Activated gamma-delta T cell treated with anti-CD3 and anti-CD28 coated beads, Interleukin-2, amount 50 U/mL, for 16 hours (primary cell): ENCODE data around the gene OSBPL10.

Experiments used
- DNase-seq: peaks from one replicate; pipeline ENCODE4 v3.0.0-alpha.2; 2020; ENCODE audit warnings: low read depth

The OSBPL10 gene

GRCh38 chr3:31664031-31664430 is 317.0 kb downstream of the OSBPL10 start:
- no peak for DNase-seq

DNA sequence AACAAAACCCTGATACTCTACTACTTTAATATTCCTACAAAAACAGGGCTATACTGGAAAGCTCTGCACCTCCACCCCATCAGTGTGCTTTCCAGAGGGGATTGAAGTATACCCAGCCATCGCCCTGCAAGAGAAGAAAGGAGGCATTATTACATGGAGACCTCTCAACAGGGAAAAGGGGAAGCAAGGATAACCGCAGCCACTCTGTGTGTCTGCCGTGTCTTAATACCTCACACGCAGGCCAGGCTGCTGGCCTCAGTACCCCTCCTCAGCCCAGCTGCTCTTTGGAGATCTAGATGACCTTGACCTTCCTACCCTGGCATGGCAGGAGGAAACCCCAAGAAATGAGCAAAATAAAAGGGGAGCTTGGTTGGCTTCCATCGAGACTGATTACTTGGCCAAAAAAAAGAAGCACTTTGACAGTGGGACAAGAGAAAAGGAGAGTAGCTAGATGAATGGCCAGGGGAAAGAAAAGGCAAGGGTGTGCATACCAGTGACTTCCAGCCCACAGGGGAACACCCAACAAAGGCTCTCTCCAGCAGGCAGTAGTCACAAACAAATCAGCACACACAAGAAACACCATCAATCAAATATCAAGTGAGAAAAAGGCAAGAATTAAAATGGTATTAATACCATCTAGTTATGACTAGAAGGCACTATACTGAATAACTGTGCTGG is 318.9 kb downstream of the OSBPL10 start:
- no peak for DNase-seq

GRCh38 chr3:31661286-31661685 is 319.8 kb downstream of the OSBPL10 start:
- no peak for DNase-seq

DNA sequence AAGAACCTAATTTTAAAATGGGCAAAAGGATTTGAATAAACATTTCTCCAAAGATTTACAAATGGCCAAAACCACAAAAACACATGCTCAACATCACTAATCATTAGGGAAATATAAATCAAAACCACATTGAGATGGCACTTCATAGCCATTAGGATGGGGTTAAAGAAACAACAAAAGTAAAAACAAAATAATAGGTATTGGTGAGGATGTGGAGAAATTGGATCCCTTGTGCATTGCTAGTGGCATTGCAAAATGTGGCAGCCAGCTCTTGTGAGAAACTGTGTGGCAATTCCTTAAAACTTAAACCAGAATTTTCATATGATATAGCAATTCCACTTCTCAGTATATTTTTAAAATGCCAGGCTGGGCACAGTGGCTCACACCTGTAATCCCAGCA is 321.8 kb downstream of the OSBPL10 start:
- no peak for DNase-seq

GRCh38 chr3:31654998-31655397 is 326.1 kb downstream of the OSBPL10 start:
- DNase-seq, result no peak

GRCh38 chr3:31653464-31653863 is 327.6 kb downstream of the OSBPL10 start:
- DNase-seq, result no peak

GRCh38 chr3:31652296-31652695 is 328.8 kb downstream of the OSBPL10 start:
- DNase-seq, result no peak

DNA sequence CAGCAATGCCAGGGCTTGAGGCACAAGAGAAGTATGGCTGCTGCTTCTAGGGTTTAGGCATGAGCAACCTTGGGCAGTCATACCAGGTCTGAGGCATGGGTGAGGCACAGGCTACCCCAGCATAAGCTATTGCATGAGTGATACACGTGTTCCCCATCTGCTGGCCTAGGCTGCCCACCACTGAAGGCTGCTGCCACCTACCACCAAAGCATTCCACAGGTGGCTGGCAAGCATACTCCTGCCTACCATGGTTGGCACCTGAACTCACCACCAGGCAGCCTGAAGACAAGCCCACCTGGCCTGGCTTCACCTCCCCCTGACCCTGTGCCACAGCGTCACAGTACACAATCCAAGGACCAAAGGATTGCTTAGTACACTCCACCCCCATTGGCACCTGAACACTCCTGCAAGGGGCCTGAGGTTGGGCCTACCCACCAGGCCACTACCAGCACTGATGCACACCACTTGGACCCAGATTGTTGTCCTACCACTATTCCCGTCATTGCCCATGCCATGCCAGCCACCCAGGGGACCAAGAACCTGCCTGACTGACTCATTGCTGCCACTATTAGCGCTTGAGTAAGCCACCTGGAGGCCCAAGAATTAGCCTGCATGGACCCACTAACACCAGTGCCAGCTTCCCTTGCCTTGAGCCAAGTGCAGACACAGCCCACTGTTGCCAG is 332.6 kb downstream of the OSBPL10 start:
- no peak for DNase-seq

- no peak for DNase-seq
These were observed 335.8 kb downstream of the OSBPL10 start for GRCh38 chr3:31645256-31645655.

DNA sequence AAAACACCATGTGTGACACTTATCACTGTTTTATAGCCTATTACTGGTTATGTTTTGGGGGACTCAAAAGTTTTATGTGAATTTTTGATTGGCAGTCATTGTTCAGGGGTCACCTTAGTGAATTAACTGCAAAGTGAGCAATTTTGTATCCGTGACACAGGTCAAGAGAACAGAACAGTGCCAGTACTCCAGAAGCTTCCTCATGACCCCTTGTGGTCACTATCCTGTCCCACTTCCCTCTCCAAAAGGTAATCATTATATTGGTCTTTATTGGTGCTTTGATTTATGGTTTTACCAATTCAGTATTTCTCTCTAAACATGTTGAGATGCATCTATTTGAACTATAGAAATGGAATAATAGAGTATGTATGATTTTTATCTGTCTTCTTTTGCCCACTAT is 341.2 kb downstream of the OSBPL10 start:
- DNase-seq, result no peak

DNA sequence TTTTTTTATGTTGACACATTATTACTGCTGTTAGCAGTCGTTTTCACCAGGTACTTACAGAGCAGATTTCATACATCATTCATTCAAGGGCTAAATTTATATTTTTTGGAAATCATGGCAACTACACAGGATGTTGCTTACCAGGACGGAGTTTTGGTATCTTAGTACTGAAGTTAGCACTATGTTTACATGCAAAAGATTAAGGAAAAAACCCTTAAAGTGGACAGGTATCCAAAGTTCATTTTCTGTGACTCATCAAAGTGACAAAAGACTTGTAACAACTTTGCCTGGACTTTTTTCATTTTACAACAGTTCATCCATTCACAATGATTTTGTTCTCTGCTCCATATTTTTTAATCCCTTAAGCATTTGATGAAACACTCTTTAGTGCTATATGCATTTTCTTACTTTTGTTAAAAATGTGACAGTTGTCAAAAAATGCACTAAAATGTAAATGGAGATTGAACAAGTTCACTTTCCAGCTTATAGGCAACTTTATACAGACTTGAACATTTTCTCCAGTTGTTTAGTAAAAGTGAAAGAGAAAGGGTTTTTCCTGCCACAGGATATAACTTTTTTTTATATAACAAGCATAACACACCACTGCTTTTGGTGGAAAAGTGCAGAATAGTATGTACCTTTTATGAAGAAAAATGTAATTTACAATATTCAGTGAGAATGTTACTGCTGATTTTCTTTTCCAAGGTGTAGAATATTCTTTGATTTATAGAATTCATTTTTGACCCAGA is 344.2 kb downstream of the OSBPL10 start:
- no peak for DNase-seq

DNA sequence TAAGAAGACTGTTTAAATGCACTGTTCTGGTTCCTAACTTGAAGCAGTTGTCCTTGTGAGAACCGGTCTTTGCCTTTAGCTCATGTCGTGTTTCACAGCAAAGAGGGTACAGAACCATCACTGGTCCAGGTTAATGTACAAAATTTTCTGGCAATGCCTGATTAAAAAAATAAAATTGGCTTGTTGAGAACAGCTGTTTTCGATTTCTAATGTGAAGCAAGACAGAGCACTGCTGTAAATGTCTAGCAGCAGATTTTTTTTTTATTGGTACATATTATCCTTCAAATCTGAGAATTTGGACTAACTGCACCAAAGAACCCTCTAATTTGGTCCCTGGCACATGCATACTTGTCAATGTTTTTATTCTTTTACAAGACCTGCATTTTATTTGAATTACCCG is 345.0 kb downstream of the OSBPL10 start:
- no peak for DNase-seq

DNA sequence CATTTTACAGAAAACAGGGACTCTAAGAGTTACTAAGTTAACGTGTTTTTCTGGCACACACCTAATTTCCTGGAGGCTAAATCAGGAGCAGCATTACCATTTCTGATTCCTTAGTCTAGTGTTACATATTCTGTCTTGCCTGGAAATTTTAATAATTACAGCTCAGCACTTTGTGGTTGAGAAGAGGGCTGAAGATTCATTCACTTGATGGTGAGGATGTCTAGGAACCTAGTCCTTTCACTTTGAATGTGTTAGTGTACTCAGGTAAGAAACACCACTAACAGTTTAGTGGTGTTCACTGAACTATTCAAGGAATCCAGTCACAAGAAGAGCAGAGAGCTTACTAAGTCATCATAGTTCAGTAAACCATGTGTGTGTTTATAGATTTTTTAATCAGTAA is 345.5 kb downstream of the OSBPL10 start:
- no peak for DNase-seq

- DNase-seq, result no peak
These were observed 346.6 kb downstream of the OSBPL10 start for GRCh38 chr3:31634476-31634875.

DNA sequence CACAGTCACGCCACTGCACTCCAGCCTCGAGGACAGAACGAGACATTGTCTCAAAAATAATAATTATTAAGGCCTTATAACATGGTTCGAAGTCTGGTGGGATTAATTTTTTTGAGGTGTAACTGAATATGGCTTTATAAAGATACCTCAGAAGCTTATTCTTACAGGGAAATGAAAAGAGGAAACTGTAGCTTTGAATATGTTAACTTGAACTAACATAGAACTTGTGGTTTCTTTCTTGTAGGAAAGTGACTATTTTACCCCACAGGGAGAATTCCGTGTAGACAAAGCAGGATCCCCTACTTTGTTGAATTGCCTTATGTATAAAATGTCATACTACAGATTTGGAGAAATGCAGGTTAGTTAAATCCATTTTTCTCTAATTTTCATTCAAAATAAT is 352.0 kb downstream of the OSBPL10 start:
- no peak for DNase-seq

- DNase-seq, result no peak
These were observed 355.7 kb downstream of the OSBPL10 start for GRCh38 chr3:31625358-31625757.

DNA sequence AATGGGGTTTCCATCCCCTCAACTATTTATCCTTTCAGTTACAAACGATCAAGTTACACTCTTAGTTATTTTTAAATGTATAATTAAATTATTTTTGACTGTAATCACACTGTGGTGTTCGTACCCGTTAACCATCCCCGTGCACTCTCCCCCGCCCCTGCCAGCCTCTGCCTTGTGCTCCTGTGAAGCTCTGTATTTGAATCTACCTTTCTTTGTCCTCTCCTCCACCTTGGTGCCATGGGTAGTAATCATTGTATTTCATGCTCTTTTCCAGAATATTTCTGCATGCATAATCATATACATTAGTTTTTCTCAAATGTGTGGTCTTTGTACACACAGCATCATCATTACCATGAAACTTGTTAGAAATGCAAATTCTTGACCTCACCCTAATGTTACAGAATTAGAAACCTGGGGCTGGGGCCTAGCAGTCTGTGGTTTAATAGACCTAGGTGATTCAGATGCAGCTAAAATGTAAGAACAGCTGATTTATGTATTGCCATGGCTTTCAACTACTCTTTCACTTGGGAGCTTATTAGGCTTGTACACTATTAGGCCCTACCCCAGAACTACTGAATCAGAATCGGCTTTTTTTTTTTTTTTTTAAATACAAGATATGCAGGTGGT is 356.9 kb downstream of the OSBPL10 start:
- no peak for DNase-seq

GRCh38 chr3:31622636-31623288 is 358.3 kb downstream of the OSBPL10 start:
- DNase-seq, result no peak

- DNase-seq, result no peak
These were observed 359.7 kb downstream of the OSBPL10 start for GRCh38 chr3:31621314-31621713.

DNA sequence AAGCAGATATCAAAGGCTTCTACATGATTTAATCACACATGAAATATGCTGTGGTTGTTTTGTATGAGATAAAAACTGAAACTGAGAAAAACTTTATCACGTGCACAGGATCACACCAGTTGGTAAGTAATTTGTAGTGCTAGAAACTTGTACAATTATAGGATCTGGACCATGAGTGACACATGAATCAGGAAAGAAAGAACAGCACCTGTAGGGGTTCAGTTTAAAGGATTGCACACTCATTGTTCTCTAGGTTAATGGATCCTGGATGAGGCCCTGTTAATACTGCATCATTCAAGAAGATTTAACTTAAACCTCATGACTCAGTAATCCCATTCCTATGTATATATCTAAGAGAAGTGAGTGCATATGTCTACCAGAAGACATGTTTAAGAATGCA is 360.4 kb downstream of the OSBPL10 start:
- no peak for DNase-seq

DNA sequence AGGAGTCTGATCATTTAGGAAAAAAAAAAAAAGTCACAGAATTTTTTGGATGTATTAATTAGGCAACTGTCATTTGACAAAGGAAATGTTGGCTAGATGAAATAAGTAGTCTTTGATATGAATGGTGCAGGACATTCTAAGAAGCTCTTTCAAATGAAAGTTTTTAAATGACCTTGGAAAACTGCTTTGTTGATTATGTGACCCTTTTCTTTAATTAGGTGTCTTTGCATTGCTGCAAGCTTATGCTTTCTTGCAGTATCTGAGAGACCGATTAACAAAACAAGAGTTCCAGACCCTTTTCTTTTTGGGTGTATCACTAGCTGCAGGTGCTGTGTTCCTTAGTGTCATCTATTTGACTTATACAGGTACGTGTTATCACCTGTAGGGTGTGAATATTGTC is 364.4 kb downstream of the OSBPL10 start:
- no peak for DNase-seq
